Bronchial epithelial cell (primary cell): Measurements from ENCODE around the gene PPCS. TPM values are rescaled to one million over a fixed set of nuclear protein-coding genes. Genes with fewer than 3 reads are reported as not detected.

Experiments used
- DNase-seq: peaks from one replicate; pipeline ENCODE4 v3.0.0-alpha.2; 2010; ENCODE audit warnings: low read depth
- FAIRE-seq: peaks from 2 replicates; lab custom pipeline; 2011; peaks lifted over from hg19 to GRCh38; lab: Jason Lieb, UNC
- H3K27me3 ChIP-seq: 2 replicates; pipeline ENCODE4 v1.5.1; 2011; ENCODE audit warnings: low read length; ENCODE audit not compliant: control insufficient read depth, insufficient read depth
- H3K36me3 ChIP-seq: 2 replicates; pipeline ENCODE4 v1.5.1; 2011; ENCODE audit warnings: low read length; ENCODE audit not compliant: control insufficient read depth, insufficient read depth
- H3K4me3 ChIP-seq: 2 replicates; pipeline ENCODE4 v1.5.1; 2011; ENCODE audit warnings: mild to moderate bottlenecking, low read depth, low read length, control low read depth
- total RNA-seq: library from RNA; depleted of rRNA; stranded (reverse); fragments of >200 nt; gene quantifications from 2 replicates; pipeline ENCODE4 v1.2.1, GENCODE V29; 2014
- TF ChIP-seq, protein P1 (sequence below): IDR thresholded peaks from 2 replicates; pipeline ENCODE4 v1.5.1; 2011; ENCODE audit warnings: mild to moderate bottlenecking, moderate library complexity, low read length, control low read depth, inconsistent platforms; ENCODE audit not compliant: insufficient read depth, severe bottlenecking

The PPCS gene
- total RNA-seq, 1 donor from 2014 or later: 34.8 TPM

DNA sequence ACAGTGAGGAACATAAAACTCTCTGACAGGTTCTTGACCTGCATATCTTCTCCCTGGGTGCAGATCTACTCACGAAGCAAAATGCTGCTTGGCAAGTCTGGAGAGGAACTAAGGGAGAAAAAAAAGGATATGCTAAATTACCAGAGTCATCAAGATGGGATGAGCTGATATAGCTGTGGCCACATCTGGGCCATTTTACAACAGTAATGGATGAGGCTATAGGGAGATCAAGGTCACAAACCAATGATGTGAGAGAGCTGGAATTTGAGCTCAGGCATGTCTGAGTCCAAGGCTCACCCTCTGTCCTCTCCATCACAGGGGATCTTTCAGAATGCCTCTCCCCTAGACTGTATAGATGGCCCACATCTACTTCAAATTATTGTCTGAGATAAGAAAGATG is 26.7 kb upstream of the PPCS start:
- DNase-seq (no peak), FAIRE-seq (no peak)
- H3K27me3 ChIP-seq: no peaks in the 10 kb centered on the region
- no peaks in the 10 kb centered on the region for H3K36me3 ChIP-seq
- TF ChIP-seq, protein P1, sequence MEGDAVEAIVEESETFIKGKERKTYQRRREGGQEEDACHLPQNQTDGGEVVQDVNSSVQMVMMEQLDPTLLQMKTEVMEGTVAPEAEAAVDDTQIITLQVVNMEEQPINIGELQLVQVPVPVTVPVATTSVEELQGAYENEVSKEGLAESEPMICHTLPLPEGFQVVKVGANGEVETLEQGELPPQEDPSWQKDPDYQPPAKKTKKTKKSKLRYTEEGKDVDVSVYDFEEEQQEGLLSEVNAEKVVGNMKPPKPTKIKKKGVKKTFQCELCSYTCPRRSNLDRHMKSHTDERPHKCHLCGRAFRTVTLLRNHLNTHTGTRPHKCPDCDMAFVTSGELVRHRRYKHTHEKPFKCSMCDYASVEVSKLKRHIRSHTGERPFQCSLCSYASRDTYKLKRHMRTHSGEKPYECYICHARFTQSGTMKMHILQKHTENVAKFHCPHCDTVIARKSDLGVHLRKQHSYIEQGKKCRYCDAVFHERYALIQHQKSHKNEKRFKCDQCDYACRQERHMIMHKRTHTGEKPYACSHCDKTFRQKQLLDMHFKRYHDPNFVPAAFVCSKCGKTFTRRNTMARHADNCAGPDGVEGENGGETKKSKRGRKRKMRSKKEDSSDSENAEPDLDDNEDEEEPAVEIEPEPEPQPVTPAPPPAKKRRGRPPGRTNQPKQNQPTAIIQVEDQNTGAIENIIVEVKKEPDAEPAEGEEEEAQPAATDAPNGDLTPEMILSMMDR: no peak
- H3K4me3 ChIP-seq: no peak overlapping the region

DNA sequence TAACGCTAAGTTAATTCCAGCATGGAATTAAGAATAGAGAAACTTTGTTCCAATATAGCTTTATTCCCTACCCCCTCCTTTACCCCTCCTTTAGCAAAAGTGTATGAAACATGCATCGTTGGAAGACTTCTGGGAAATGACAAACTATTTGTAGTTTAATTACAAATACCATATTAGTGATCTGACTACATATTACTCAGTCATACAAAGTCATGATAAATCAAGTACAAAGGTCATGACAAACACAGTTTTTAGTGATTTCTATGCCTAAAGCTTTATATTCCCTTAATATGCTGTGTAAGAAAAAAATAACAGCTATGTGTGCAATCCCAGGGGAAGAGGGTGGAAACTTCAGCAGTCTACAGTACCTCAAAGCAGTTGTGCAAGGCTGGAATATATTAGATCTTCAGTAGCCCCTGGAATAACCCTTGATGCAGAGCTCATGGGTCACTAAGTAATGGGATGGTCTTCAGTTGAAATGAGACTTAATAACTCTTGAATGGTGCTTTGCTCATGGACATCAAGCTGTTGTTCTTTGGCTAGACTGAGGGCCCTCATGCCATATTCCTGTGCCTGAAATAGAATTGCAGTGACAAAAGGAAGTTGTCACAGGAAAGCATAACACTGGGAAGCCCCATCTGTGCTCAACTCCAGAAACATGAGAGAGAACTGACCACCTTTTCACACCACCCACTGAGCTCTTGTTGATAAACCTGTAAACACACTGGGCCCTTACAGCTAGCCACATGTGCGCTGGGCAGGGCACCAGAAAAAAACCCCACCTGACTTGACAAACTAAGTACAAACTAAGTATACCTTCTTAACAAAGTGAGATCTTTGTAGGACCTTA is 25.8 kb upstream of the PPCS start:
- FAIRE-seq: no peak

GRCh38 chr1:42431514-42431913 is 24.8 kb upstream of the PPCS start:
- DNase-seq: no peak
- no peak for FAIRE-seq

More for the DNA sequence above, 25.8 kb upstream of the PPCS start:
- no peak overlapping the region for H3K4me3 ChIP-seq
- no peaks in the 10 kb centered on the region for H3K27me3 ChIP-seq
- H3K36me3 ChIP-seq: no peaks in the 10 kb centered on the region
- peak; percentile 10 for DNase-seq
- TF ChIP-seq, protein P1: no peak

DNA sequence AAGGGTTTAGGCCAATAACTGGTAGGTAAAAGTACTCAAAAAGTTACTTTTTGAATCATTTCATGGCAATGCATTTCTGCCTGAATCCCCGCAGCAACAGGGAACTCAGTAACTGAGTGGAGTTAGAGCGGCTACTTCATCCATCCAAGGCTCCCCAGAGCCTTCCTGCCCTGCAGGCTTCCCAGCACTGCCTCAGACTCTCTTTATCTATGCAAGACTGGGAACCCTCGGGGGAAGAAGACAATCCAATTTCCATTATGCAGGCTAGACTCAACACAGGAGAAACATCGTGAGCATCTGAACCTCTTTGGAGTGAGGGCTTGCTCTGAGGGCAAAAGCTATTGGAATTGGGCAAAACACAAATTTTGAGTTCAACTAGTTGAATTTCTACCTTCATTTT is 23.6 kb upstream of the PPCS start:
- H3K27me3 ChIP-seq: no peaks in the 10 kb centered on the region
- DNase-seq (no peak), FAIRE-seq (peak; percentile 43)
- TF ChIP-seq, protein P1: no peak
- no peaks in the 10 kb centered on the region for H3K36me3 ChIP-seq
- no peak overlapping the region for H3K4me3 ChIP-seq

More at GRCh38 chr1:42431514-42431913, 24.8 kb upstream of the PPCS start:
- TF ChIP-seq, protein P1: no peak
- Histone ChIP-seq H3K4me3 (no peak overlapping the region), H3K36me3 (no peaks in the 10 kb centered on the region), H3K27me3 (no peaks in the 10 kb centered on the region)

- TF ChIP-seq, protein P1: no peak
- H3K36me3 ChIP-seq: no peaks in the 10 kb centered on the region
- FAIRE-seq (no peak), DNase-seq (no peak)
- no peaks in the 10 kb centered on the region for H3K27me3 ChIP-seq
- H3K4me3 ChIP-seq: no peak overlapping the region
Observed at GRCh38 chr1:42433369-42433768, 23.0 kb upstream of the PPCS start.

- Histone ChIP-seq H3K36me3 (no peaks in the 10 kb centered on the region), H3K4me3 (no peak overlapping the region), H3K27me3 (no peaks in the 10 kb centered on the region)
- FAIRE-seq (peak; percentile 13), DNase-seq (no peak)
- TF ChIP-seq, protein P1: no peak
Observed at GRCh38 chr1:42434340-42434739, 22.0 kb upstream of the PPCS start.
